ENCODE data around the gene TOMM5.

Gene TOMM5

GRCh38 chr9:37541465-37541864 lies 50.9 kb downstream of the TOMM5 start:
- Histone ChIP-seq H3K9me3 (ENCODE audit: insufficient read depth, low read length) (no peaks in the 10 kb centered on the region), H4K20me1 (ENCODE audit: low read depth, low read length) (no peaks in the 10 kb centered on the region), H3K27ac (ENCODE audit: low read depth, low read length) (no peak overlapping the region), H3F3A (ENCODE audit: insufficient read depth) (no peaks in the 10 kb centered on the region), H3K79me2 (ENCODE audit: insufficient read depth, low read length) (no peaks in the 10 kb centered on the region), H3K27me3 (ENCODE audit: low read length) (no peaks in the 10 kb centered on the region), H3K36me3 (ENCODE audit: low read length) (no peaks in the 10 kb centered on the region; the same call in 1 of the 2 replicates), H2AFZ (ENCODE audit: low read depth, low read length, severe bottlenecking) (no peak overlapping the region), H3K9ac (ENCODE audit: low read length) (no peak overlapping the region), H3K9me2 (replicated peaks; ENCODE audit: insufficient read depth, low read length) (no peaks in the 10 kb centered on the region), H3K4me2 (ENCODE audit: low read depth, low read length, poor library complexity, severe bottlenecking) (no peak overlapping the region), H3K4me3 (ENCODE audit: insufficient read depth, low read length, poor library complexity, severe bottlenecking) (no peak overlapping the region)
- TF ChIP-seq EZH2phosphoT487 (conservative IDR thresholded peaks at IDR 0.05; ENCODE audit: low read length) (no peak), CTCF (IDR thresholded peaks at IDR 0.05; ENCODE audit: insufficient read depth, low read length, poor library complexity, severe bottlenecking) (no peak)

GRCh38 chr9:37540634-37541033 lies 51.8 kb downstream of the TOMM5 start:
- Histone ChIP-seq H3K27ac (ENCODE audit: low read depth, low read length) (no peak overlapping the region), H3K27me3 (ENCODE audit: low read length) (no peaks in the 10 kb centered on the region), H4K20me1 (ENCODE audit: low read depth, low read length) (no peaks in the 10 kb centered on the region), H3K9ac (ENCODE audit: low read length) (no peak overlapping the region), H3F3A (ENCODE audit: insufficient read depth) (no peaks in the 10 kb centered on the region), H3K36me3 (ENCODE audit: low read length) (peaks cover 4% of the 10 kb centered on the region; the same call in 1 of the 2 replicates), H3K9me2 (replicated peaks; ENCODE audit: insufficient read depth, low read length) (no peaks in the 10 kb centered on the region), H3K4me3 (ENCODE audit: insufficient read depth, low read length, poor library complexity, severe bottlenecking) (no peak overlapping the region), H3K4me2 (ENCODE audit: low read depth, low read length, poor library complexity, severe bottlenecking) (no peak overlapping the region), H3K79me2 (ENCODE audit: insufficient read depth, low read length) (no peaks in the 10 kb centered on the region), H3K9me3 (ENCODE audit: insufficient read depth, low read length) (no peaks in the 10 kb centered on the region), H2AFZ (ENCODE audit: low read depth, low read length, severe bottlenecking) (no peak overlapping the region)
- TF ChIP-seq EZH2phosphoT487 (conservative IDR thresholded peaks at IDR 0.05; ENCODE audit: low read length) (no peak), CTCF (IDR thresholded peaks at IDR 0.05; ENCODE audit: insufficient read depth, low read length, poor library complexity, severe bottlenecking) (no peak)

GRCh38 chr9:37539634-37540033 lies 52.8 kb downstream of the TOMM5 start:
- H3K79me2 ChIP-seq (ENCODE audit: insufficient read depth, low read length), result no peaks in the 10 kb centered on the region
- H4K20me1 ChIP-seq (ENCODE audit: low read depth, low read length), result no peaks in the 10 kb centered on the region
- no peak overlapping the region for H3K27ac ChIP-seq (ENCODE audit: low read depth, low read length)
- H3K4me3 ChIP-seq (ENCODE audit: insufficient read depth, low read length, poor library complexity, severe bottlenecking), result no peak overlapping the region
- TF ChIP-seq CTCF (IDR thresholded peaks at IDR 0.05; ENCODE audit: insufficient read depth, low read length, poor library complexity, severe bottlenecking), result no peak
- no peak for TF ChIP-seq EZH2phosphoT487 (conservative IDR thresholded peaks at IDR 0.05; ENCODE audit: low read length)
- no peaks in the 10 kb centered on the region for H3F3A ChIP-seq (ENCODE audit: insufficient read depth)
- no peak overlapping the region for H2AFZ ChIP-seq (ENCODE audit: low read depth, low read length, severe bottlenecking)
- peaks cover 4% of the 10 kb centered on the region; the same call in 1 of the 2 replicates for H3K36me3 ChIP-seq (ENCODE audit: low read length)
- H3K27me3 ChIP-seq (ENCODE audit: low read length), result no peaks in the 10 kb centered on the region
- no peak overlapping the region for H3K9ac ChIP-seq (ENCODE audit: low read length)
- no peaks in the 10 kb centered on the region for H3K9me2 ChIP-seq (replicated peaks; ENCODE audit: insufficient read depth, low read length)
- H3K4me2 ChIP-seq (ENCODE audit: low read depth, low read length, poor library complexity, severe bottlenecking), result no peak overlapping the region
- H3K9me3 ChIP-seq (ENCODE audit: insufficient read depth, low read length), result no peaks in the 10 kb centered on the region
